EL (cell line): ENCODE data around the gene SAMHD1.
"Not testable (repeated sequence)": the region's sequence is repeated elsewhere in the genome, so short reads cannot be mapped to it uniquely, and the experiment has no call there.

Experiments
- DNase-seq: peaks from one replicate; pipeline ENCODE4 v3.0.0-alpha.2; 2016

SAMHD1 gene

DNA sequence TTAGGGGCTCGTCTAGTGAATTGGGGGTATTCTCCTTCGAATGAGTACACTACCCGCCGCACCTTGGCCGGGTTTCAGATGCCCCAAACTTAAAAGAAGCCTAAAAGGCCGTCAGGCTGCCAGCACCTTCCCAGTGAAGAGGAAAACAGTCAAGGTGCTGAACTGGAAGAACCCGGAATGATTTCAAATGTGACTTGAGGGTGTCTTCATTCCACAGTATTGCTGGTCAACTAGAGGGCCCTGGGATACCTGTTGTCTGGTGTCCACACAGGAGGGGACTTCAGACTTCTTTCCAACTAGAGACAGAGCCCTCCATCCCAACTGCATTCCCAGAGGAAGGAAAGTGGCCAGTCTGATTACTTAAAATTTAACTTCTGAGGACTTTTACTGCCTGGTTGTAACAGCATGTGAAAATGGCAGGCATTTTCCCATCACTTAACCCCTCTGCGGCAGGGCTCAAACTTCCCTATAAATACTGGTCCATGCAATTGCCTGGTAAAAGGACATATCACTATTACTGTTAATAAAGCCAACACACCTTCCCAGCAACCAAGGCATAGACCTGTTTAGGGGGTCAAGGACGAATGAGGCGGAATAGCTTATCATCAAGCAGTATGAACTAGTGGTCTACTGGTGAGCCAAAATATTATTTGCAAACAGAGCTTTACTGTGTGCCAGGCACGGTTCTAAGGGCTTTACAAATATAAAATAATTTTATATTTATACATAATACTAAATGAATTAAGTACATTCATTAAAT is 651 bp upstream of the SAMHD1 start:
- DNase-seq = no peak

DNA sequence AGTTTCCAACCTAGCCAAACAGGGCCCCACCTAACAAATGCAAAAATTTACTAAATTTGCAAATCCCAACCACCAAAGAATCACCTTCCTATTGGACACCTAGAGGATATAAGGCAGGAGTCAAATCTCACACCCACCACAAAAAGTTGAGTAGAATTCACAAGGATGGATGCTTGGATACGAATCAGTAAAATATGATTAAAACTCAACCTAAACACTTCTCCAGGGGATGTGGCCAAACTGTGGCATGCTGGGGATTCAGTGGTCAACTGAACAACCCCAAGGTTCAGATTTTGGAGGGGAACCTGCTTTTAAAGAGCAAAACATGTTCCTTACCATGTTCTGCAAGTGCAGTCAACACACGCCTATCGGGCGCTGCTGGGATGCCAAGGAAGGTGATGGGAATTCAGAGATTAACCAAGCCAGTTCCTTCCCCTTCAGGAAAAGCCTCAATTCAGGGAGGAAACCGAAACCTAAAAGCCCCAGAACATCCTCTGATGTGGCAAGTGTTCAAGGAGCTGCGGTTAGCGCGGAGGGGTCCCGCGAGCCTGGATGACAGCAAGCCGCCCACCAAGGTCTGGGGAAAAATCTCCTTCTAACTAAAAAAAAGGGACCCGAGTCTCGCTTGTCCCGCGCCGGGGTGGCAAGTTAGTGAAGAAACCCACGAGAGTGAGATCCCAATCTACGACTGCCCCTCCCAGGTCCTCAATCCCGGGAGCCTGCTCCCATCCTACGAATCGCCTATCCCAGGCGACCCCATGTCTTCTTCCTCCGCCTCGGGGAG is 902 bp downstream of the SAMHD1 start:
- peak; percentile 79 for DNase-seq

DNA sequence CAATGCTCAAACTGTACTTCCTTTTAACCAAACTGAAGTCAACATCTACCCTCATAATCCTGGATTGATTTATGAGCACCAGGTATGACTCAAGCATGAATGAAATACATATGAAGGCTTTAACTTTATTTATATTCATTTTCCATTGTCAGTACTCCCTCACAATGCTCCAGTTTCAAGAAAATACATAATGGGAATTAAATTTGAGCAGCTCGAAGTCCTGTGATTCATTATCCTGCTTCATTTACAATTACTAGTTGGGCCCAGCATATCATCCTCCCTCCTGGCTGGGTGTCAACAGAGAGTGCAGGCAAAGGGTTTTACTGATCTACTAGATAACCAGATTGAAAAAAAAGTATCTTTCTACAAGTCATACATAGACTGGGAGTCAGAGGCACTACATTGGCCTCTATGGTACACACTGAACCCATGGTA is 10.1 kb downstream of the SAMHD1 start:
- DNase-seq = peak; percentile 23

DNA sequence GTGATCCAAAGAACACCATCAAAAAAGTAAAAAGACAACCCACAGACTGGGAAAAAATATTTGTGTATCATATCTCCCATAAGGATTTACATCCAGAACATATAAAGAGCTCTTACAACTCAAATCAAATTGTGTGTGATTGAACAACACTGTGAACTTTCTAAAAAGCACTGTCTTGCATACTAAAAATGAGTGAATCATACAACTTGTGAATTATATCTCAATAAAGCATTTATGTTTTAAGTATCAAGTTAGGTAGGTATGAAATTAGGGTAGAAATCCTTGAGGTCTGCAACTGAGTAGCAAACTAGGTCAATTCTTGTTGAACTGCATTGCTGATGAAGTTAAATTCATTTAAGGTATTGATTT is 14.1 kb downstream of the SAMHD1 start:
- DNase-seq = no peak

DNA sequence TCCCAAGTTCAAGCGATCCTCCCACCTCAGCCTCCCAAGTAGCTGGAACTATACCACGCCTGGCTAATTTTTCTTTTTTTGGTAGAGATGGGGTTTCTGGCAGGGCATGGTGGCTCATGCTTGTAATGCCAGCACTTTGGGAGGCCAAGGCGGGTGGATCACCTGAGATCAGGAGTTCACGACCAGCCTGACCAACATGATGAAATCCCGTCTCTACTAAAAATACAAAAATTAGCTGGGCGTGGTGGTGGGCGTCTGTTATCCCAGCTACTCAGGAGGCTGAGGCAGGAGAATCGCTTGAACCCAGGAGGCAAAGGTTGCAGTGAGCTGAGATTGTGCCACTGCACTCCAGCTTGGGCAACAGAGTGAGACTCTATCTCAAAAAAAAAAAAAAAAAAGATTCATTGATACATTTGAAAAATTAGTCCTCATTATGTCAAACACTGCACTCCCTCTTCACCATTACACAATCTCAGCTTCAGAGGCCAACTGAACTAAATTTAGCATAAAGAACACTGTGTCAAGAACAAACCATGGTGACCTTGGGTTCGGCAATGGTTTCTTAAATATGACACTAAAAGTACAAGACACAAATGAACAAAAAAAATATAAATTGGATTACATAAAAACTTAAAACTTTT is 14.6 kb downstream of the SAMHD1 start:
- not testable (repeated sequence) for DNase-seq

DNA sequence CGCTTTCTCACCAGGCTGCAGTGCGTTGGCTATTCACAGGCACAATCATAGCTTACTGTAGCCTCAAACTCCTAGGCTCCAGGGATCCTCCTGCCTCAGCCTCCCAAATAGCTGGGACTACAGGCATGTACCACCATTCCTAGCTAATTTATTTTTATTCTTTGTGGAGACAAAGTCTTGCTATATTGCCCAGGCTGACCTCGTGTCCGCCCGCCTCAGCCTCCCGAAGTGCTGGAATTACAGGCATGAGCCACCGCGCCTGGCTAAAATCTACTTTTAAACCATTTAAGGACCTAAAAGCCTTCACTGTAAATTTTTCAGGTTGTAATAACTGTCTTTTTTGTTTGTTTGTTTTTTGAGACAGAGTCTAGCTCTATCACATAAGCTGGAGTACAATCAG is 15.2 kb downstream of the SAMHD1 start:
- DNase-seq = no peak

- DNase-seq = not testable (repeated sequence)
Observed at GRCh38 chr20:36933571-36933970, 17.9 kb downstream of the SAMHD1 start.

DNA sequence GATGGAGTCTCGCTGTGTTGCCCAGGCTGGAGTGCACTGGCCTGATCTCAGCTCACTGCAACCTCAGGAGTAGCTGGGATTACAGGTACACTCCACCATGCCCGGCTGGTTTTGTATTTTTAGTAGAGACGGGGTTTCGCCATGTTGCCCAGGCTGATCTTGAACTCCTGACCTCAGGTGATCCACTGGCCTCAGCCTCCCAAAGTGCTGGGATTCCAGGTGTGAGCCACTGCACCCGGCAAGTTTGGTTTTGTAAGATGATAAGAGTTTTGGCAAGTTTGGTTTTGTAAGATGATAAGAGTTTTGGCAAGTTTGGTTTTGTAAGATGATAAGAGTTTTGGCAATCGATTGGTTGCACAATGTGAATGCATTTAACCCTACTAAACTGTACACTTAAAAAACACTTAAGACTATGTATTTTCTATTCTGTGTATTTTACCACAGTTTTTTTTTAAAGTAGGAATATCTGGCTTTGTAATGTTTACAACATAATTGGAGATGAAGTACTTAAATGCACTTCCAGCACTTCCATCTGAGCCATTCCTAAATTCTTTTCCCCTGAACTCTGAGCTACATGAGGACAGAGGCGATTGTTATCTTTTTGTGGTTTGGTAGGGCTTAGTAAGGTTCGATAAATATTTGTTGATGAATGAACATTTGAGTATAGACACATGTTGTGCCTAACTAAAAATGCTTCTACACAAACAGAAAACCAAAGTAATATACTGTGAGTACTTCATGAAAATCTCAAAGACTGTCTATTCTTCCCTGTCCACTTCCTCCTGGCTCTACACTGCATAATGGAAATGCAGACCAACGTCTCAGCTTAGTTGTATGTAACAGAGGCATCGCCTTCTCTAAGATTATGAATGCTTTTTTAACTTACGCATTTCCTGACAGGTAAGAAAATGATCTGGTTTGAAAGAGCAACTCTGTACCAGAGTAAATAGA is 18.8 kb downstream of the SAMHD1 start:
- DNase-seq = peak; percentile 67

DNA sequence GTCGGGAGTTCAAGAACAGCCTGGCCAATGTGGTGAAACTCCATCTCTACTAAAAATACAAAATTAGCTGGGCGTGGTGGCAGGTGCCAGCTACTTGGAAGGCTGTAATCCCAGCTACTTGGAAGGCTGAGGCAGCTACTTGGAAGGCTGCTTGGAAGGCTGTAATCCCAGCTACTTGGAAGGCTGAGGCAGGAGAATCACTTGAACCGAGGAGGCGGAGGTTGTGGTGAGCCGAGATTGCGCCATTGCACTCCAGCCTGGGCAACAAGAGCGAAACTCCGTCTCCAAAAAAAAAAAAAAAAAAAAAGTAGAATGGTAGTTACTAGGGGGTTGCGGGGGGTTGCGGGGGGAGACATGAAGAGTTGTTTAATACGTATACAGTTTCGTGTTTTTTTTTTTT is 19.4 kb downstream of the SAMHD1 start:
- not testable (repeated sequence) for DNase-seq

DNA sequence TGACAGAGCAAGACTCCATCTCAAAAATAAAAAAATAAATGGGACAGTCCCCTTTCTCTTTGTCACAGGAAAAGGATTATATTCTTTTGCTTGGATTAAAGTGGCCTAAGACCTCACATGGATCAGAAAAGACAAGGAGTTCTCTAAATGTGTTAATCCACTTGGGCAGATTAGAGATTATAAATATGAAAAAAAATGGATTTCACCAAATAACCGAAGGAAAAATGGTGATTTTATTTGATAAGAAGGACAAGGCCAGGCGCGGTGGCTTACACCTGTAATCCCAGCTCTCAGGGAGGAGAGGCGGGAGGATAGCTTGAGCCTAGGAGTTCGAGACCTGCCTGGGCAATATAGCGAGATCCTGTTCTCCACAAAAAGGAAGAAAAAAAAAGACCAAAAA is 21.8 kb downstream of the SAMHD1 start:
- no peak for DNase-seq

GRCh38 chr20:36929290-36929689 is 22.2 kb downstream of the SAMHD1 start:
- peak; percentile 67 for DNase-seq

DNA sequence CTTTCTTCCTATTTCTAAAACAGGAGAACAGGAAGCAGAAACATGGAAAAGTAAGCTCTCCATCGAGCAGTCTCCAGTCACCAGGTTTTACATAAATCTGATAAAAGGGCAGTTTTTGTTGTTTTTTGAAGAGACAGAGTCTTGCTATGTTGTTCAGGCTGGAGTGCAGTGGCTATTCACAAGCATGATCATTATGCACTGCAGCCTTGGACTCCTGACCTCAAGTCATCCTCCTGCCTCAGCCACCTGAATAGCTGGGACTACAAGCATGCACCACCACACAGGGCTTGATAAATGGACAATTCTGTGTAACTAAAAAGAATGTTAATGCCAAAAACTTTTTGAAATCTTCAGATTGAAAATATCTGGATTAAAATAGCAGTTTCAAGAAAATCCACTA is 23.8 kb downstream of the SAMHD1 start:
- no peak for DNase-seq

GRCh38 chr20:36926653-36927200 is 24.8 kb downstream of the SAMHD1 start:
- no peak for DNase-seq

DNA sequence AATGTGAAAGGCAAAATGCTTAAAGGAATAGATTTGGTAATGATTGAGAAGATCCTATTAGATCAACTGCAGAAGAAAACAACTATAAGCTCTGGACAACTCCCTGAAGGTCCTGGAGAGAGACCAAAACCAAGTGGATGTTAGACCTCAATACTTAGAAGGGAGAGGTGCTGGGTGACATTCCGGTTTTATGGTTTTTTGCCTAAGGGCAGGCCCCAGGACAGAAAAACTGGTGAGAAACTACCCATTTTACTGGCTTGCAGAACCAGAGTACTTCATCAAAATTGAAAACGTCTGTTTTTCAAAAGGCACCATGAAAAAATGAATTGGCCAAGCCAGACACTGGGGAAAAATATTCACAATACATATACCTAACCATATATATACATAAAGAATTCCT is 26.3 kb downstream of the SAMHD1 start:
- peak; percentile 46 for DNase-seq

- no peak for DNase-seq
Observed at GRCh38 chr20:36924167-36925045, 27.1 kb downstream of the SAMHD1 start.

DNA sequence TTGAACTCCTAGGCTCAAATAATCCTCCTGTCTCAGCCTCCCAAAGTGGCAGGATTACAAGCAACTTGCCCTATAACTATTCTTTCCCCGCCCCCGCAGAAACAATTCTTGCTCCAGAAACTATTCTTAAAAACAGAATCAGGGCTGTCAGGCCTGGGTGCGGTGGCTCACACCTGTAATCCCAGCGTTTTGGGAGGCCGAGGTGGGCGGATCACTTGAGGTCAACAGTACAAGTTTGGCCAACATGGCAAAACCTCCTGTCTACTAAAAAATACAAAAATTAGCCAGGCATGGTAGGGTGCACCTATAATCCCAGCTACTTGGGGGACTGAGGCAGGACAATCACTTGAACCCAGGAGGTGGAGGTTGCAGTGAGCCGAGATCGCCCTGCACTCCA is 31.2 kb downstream of the SAMHD1 start:
- no peak for DNase-seq

- DNase-seq = peak; percentile 75
Observed at GRCh38 chr20:36919715-36920333, 31.7 kb downstream of the SAMHD1 start.

GRCh38 chr20:36917943-36918342 is 33.6 kb downstream of the SAMHD1 start:
- peak; percentile 33 for DNase-seq

- no peak for DNase-seq
Observed at GRCh38 chr20:36917240-36917639, 34.3 kb downstream of the SAMHD1 start.

DNA sequence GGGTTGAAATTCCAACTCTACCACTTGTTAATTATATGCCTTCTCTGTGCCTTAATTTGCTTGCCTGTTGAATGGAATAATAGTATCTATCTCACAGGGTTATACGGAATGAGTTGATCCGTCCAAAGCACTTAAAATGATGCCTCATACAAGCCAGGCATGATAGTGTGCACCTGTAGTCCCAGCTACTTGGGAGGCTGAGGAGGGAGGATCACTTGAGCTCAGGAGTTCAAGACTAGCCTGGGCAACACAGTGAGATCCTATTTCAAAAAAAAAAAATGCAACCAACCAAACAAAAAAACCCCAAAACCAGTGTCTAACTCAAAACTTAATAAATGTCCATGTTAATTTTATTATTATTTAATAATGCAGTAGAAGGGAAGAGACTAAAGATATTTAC is 35.3 kb downstream of the SAMHD1 start:
- no peak for DNase-seq

DNA sequence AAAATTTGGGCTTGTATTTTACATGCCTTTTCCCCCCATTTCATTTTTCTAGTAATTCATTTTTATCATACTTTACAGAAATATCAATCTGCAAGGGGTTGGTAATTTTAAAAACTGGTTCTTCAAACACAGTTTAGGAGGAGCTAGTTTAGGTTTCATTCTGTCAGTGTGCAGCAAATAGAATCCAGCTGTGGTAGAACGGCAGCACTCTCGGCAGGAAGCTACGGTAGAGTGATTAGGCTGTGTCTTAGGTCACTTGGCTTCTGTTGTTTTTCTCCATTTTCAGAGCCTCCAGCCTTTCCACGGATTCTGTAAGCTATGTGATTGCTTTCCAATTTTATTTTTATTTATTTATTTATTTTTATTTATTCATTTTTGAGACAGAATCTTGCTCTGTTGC is 42.9 kb downstream of the SAMHD1 start:
- DNase-seq = no peak
